Transverse colon (tissue), 4 donors: Measurements from ENCODE around the gene UGT1A10.

Experiments
- CTCF ChIP-seq, 5 experiments: fragments of 200-600 bp in 3 of 5; fragments of 450-650 bp in 2 of 5; sonication (generic) in 3 of 5; IDR thresholded peaks; 1 replicate in 2 of 5; 2 replicates in 3 of 5; pipeline ENCODE4 v1.5.1; 2016 to 2017; ENCODE audit warnings: antibody characterized with exemption in 5 of 5, inconsistent platforms in 3 of 5, mild to moderate bottlenecking in 2 of 5, moderate library complexity in 1 of 5
- POLR2A ChIP-seq: fragments of 450-650 bp; IDR thresholded peaks from one replicate; pipeline ENCODE4 v1.6.1; 2016; ENCODE audit warnings: antibody characterized with exemption, mild to moderate bottlenecking, moderate library complexity
- POLR2AphosphoS5 ChIP-seq, 3 donors: sonication (generic); formaldehyde crosslinking; IDR thresholded peaks; one replicate each; pipeline ENCODE4 v1.6.1; 2016; ENCODE audit warnings: antibody characterized with exemption in 3 of 3

DNA sequence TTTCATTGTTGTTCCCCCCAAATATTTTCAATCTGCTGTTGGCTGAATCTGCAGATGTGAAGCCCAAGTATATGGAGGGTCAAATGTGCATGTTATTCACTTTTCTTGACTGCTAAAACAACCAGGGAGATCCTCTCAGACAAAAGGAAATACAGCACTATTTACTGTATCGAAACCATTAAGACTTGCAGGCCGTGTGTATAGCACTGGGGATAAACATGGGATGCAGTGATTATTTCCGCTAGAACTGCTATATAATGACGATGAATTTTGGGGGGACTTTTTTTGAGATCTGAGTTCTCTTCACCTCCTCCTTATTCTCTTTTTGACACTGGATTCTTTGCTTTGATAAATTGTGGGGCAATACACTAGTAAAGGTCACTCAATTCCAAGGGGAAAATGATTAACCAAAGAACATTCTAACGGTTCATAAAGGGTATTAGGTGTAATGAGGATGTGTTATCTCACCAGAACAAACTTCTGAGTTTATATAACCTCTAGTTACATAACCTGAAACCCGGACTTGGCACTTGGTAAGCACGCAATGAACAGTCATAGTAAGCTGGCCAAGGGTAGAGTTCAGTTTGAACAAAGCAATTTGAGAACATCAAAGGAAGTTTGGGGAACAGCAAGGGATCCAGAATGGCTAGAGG, 120.3 kb downstream of the UGT1A10 start:
- no peak for TF ChIP-seq CTCF (IDR thresholded peaks at IDR 0.05)
- TF ChIP-seq POLR2A, result no peak
- TF ChIP-seq POLR2AphosphoS5 (IDR thresholded peaks at IDR 0.05), result no peak
